CD4-positive, alpha-beta T cell treated with Interleukin-6 at 100 ng/mL for 8 hours (primary cell): ENCODE results near the gene DCHS2.

Experiments used
- DNase-seq: peaks from one replicate; pipeline ENCODE4 v3.0.0-alpha.2; 2020; ENCODE audit warnings: mixed read lengths, low spot score

The DCHS2 gene

GRCh38 chr4:154490583-154491340 lies 837 bp downstream of the DCHS2 start:
- DNase-seq = no peak

GRCh38 chr4:154490234-154490582 lies 1.4 kb downstream of the DCHS2 start:
- no peak for DNase-seq

GRCh38 chr4:154489558-154490233 lies 1.9 kb downstream of the DCHS2 start:
- no peak for DNase-seq

GRCh38 chr4:154487145-154487544 lies 4.5 kb downstream of the DCHS2 start:
- no peak for DNase-seq

GRCh38 chr4:154485127-154485773 lies 6.3 kb downstream of the DCHS2 start:
- no peak for DNase-seq

- no peak for DNase-seq
Observed at GRCh38 chr4:154478547-154478946, 13.1 kb downstream of the DCHS2 start.

GRCh38 chr4:154478128-154478527 lies 13.5 kb downstream of the DCHS2 start:
- DNase-seq = no peak

- DNase-seq = no peak
Observed at GRCh38 chr4:154476232-154476631, 15.4 kb downstream of the DCHS2 start.

- no peak for DNase-seq
Observed at GRCh38 chr4:154475820-154476219, 15.8 kb downstream of the DCHS2 start.

GRCh38 chr4:154473497-154473896 lies 18.1 kb downstream of the DCHS2 start:
- no peak for DNase-seq

- DNase-seq = no peak
Observed at GRCh38 chr4:154472858-154473257, 18.7 kb downstream of the DCHS2 start.

- no peak for DNase-seq
Observed at GRCh38 chr4:154471526-154472331, 19.9 kb downstream of the DCHS2 start.

- no peak for DNase-seq
Observed at GRCh38 chr4:154471032-154471431, 20.6 kb downstream of the DCHS2 start.

GRCh38 chr4:154467886-154468285 lies 23.7 kb downstream of the DCHS2 start:
- no peak for DNase-seq

GRCh38 chr4:154466336-154466735 lies 25.3 kb downstream of the DCHS2 start:
- DNase-seq = no peak

GRCh38 chr4:154465085-154465484 lies 26.5 kb downstream of the DCHS2 start:
- DNase-seq = no peak

- DNase-seq = no peak
Observed at GRCh38 chr4:154464654-154465053, 26.9 kb downstream of the DCHS2 start.

- DNase-seq = no peak
Observed at GRCh38 chr4:154462081-154462810, 29.4 kb downstream of the DCHS2 start.

GRCh38 chr4:154457471-154457870 lies 34.1 kb downstream of the DCHS2 start:
- DNase-seq = no peak

GRCh38 chr4:154456889-154457288 lies 34.7 kb downstream of the DCHS2 start:
- no peak for DNase-seq

- no peak for DNase-seq
Observed at GRCh38 chr4:154456240-154456639, 35.4 kb downstream of the DCHS2 start.

- DNase-seq = no peak
Observed at GRCh38 chr4:154455111-154455510, 36.5 kb downstream of the DCHS2 start.
